Activated T-cell treated with anti-CD3 and anti-CD28 coated beads, Interleukin-2, amount 50 U/mL, for 72 hours (primary cell): ENCODE measurements around the gene USP36. TPM values are rescaled to one million over a fixed set of nuclear protein-coding genes. Genes with fewer than 3 reads are reported as not detected.

Source experiments
- ATAC-seq, 2 donors: fragments of 150-1000 bp; cut with Tn5 transposase; replicated peaks in 1 of 2; 2 replicates each; pipeline ENCODE4 v1.10.0; 2021; ENCODE audit warnings: moderate library complexity in 2 of 2, mild to moderate bottlenecking in 1 of 2
- DNase-seq, 2 donors: peaks; one replicate each; pipeline ENCODE4 v3.0.0; 2021 to 2022; ENCODE audit warnings: mixed read lengths in 1 of 2
- H3K27ac Mint-ChIP-seq: one replicate; pipeline ENCODE4 v1.8.0; 2022; ENCODE audit warnings: mild to moderate bottlenecking, moderate library complexity, mixed read lengths
- H3K27me3 Mint-ChIP-seq: one replicate; pipeline ENCODE4 v1.8.0; 2022; ENCODE audit warnings: low read depth, mixed read lengths
- H3K36me3 Mint-ChIP-seq, 2 donors: one replicate each; pipeline ENCODE4 v1.8.0; 2022; ENCODE audit warnings: mixed read lengths in 2 of 2, mild to moderate bottlenecking in 1 of 2; ENCODE audit not compliant: insufficient read depth in 2 of 2
- H3K4me1 Mint-ChIP-seq: one replicate; pipeline ENCODE4 v1.8.0; 2022; ENCODE audit warnings: low read depth, mixed read lengths
- H3K4me3 Mint-ChIP-seq, 2 donors: one replicate each; pipeline ENCODE4 v1.8.0; 2022; ENCODE audit warnings: mild to moderate bottlenecking in 2 of 2, mixed read lengths in 2 of 2, moderate library complexity in 2 of 2
- H3K9me3 Mint-ChIP-seq, 2 donors: one replicate each; pipeline ENCODE4 v1.8.0; 2022; ENCODE audit warnings: mixed read lengths in 2 of 2
- total RNA-seq, 2 donors: library from RNA; stranded (reverse); gene quantifications; one replicate each; pipeline ENCODE4 v1.2.3, GENCODE V29; 2022

The USP36 gene
- total RNA-seq, 2 donors from 2014 or later, result 113 to 124 TPM

- Mint-ChIP-seq H3K36me3 (peaks cover 2 to 7% of the 10 kb centered on the region in 2 donors), H3K9me3 (no peaks in the 10 kb centered on the region), H3K4me1 (peaks cover 47% of the 10 kb centered on the region), H3K27me3 (no peaks in the 10 kb centered on the region), H3K27ac (no peak overlapping the region), H3K4me3 (no peak overlapping the region)
- DNase-seq, result peak in 1 of 2 donors; percentile 37
- peak; percentile 20 to 28 for ATAC-seq
Observed at GRCh38 chr17:78769196-78769773, 71.3 kb downstream of the USP36 start.

GRCh38 chr17:78767806-78768205 is 72.8 kb downstream of the USP36 start:
- no peak for DNase-seq
- no peak overlapping the region for H3K4me3 Mint-ChIP-seq
- H3K27ac Mint-ChIP-seq, result no peak overlapping the region
- ATAC-seq, result no peak
- peaks cover 47% of the 10 kb centered on the region for H3K4me1 Mint-ChIP-seq
- no peaks in the 10 kb centered on the region for H3K27me3 Mint-ChIP-seq
- H3K36me3 Mint-ChIP-seq, result peaks cover 2 to 7% of the 10 kb centered on the region in 2 donors
- H3K9me3 Mint-ChIP-seq, result no peaks in the 10 kb centered on the region

- peaks cover 0 to 5% of the 10 kb centered on the region in 2 donors for H3K36me3 Mint-ChIP-seq
- no peaks in the 10 kb centered on the region for H3K27me3 Mint-ChIP-seq
- no peak overlapping the region for H3K27ac Mint-ChIP-seq
- H3K9me3 Mint-ChIP-seq, result no peaks in the 10 kb centered on the region
- ATAC-seq (peak in 1 of 2 donors; percentile 20), DNase-seq (no peak)
- peaks cover 47% of the 10 kb centered on the region for H3K4me1 Mint-ChIP-seq
- no peak overlapping the region for H3K4me3 Mint-ChIP-seq
Observed at GRCh38 chr17:78766743-78767294, 73.8 kb downstream of the USP36 start.

- Mint-ChIP-seq H3K4me1 (peaks cover 47% of the 10 kb centered on the region), H3K9me3 (no peaks in the 10 kb centered on the region), H3K27me3 (no peaks in the 10 kb centered on the region), H3K4me3 (no peak overlapping the region), H3K36me3 (peaks cover 0 to 5% of the 10 kb centered on the region in 2 donors), H3K27ac (no peak overlapping the region)
- ATAC-seq (no peak), DNase-seq (no peak)
Observed at GRCh38 chr17:78766225-78766624, 74.4 kb downstream of the USP36 start.

- Mint-ChIP-seq H3K27ac (peak overlapping the region; percentile 64), H3K4me3 (no peak overlapping the region), H3K9me3 (no peaks in the 10 kb centered on the region), H3K27me3 (no peaks in the 10 kb centered on the region), H3K4me1 (peaks cover 47% of the 10 kb centered on the region), H3K36me3 (peaks cover 0 to 4% of the 10 kb centered on the region in 2 donors)
- no peak for ATAC-seq
- DNase-seq, result no peak
Observed at GRCh38 chr17:78765821-78766220, 74.8 kb downstream of the USP36 start.

- H3K27ac Mint-ChIP-seq, result peak overlapping the region; percentile 64
- no peaks in the 10 kb centered on the region for H3K9me3 Mint-ChIP-seq
- DNase-seq (no peak), ATAC-seq (no peak)
- H3K36me3 Mint-ChIP-seq, result no peaks in the 10 kb centered on the region
- peaks cover 49% of the 10 kb centered on the region for H3K4me1 Mint-ChIP-seq
- peak overlapping the region; percentile 38 to 63 for H3K4me3 Mint-ChIP-seq
- no peaks in the 10 kb centered on the region for H3K27me3 Mint-ChIP-seq
Observed at GRCh38 chr17:78764871-78765270, 75.7 kb downstream of the USP36 start.

- H3K27ac Mint-ChIP-seq, result peak overlapping the region; percentile 66
- H3K4me3 Mint-ChIP-seq, result no peak overlapping the region
- peaks cover 0 to 1% of the 10 kb centered on the region in 2 donors for H3K36me3 Mint-ChIP-seq
- H3K9me3 Mint-ChIP-seq, result no peaks in the 10 kb centered on the region
- ATAC-seq, result no peak
- peaks cover 62% of the 10 kb centered on the region for H3K4me1 Mint-ChIP-seq
- DNase-seq, result no peak
- no peaks in the 10 kb centered on the region for H3K27me3 Mint-ChIP-seq
Observed at GRCh38 chr17:78763561-78763960, 77.1 kb downstream of the USP36 start.

GRCh38 chr17:78761789-78762406 is 78.7 kb downstream of the USP36 start:
- Mint-ChIP-seq H3K9me3 (no peaks in the 10 kb centered on the region), H3K4me3 (peak overlapping the region; percentile 46 to 77), H3K4me1 (peaks cover 78% of the 10 kb centered on the region), H3K27me3 (no peaks in the 10 kb centered on the region), H3K36me3 (peaks cover 0 to 1% of the 10 kb centered on the region in 2 donors), H3K27ac (peak overlapping the region; percentile 92)
- ATAC-seq, result peak; percentile 15 to 39
- DNase-seq, result no peak

- Mint-ChIP-seq H3K36me3 (peaks cover 0 to 1% of the 10 kb centered on the region in 2 donors), H3K27ac (peak overlapping the region; percentile 84), H3K9me3 (no peaks in the 10 kb centered on the region), H3K27me3 (no peaks in the 10 kb centered on the region), H3K4me1 (peaks cover 90% of the 10 kb centered on the region), H3K4me3 (peak overlapping the region; percentile 81 to 82)
- ATAC-seq (no peak), DNase-seq (no peak)
Observed at GRCh38 chr17:78759969-78760352, 80.7 kb downstream of the USP36 start.

GRCh38 chr17:78759203-78759968 is 81.2 kb downstream of the USP36 start:
- peak overlapping the region; percentile 84 for H3K27ac Mint-ChIP-seq
- DNase-seq (peak; percentile 75 to 78), ATAC-seq (peak; percentile 68 to 84)
- H3K4me3 Mint-ChIP-seq, result peak overlapping the region; percentile 81 to 82
- H3K27me3 Mint-ChIP-seq, result no peaks in the 10 kb centered on the region
- peaks cover 85% of the 10 kb centered on the region for H3K4me1 Mint-ChIP-seq
- H3K9me3 Mint-ChIP-seq, result no peaks in the 10 kb centered on the region
- peaks cover 0 to 1% of the 10 kb centered on the region in 2 donors for H3K36me3 Mint-ChIP-seq

- DNase-seq (peak; percentile 46 to 53), ATAC-seq (peak; percentile 53 to 57)
- Mint-ChIP-seq H3K27me3 (no peaks in the 10 kb centered on the region), H3K4me3 (peak overlapping the region; percentile 49 to 70), H3K9me3 (no peaks in the 10 kb centered on the region), H3K36me3 (peaks cover 0 to 1% of the 10 kb centered on the region in 2 donors), H3K27ac (peak overlapping the region; percentile 54), H3K4me1 (peaks cover 90% of the 10 kb centered on the region)
Observed at GRCh38 chr17:78753316-78754250, 87.0 kb downstream of the USP36 start.

GRCh38 chr17:78751447-78752161 is 89.0 kb downstream of the USP36 start:
- H3K4me1 Mint-ChIP-seq, result peaks cover 90% of the 10 kb centered on the region
- peak overlapping the region; percentile 95 for H3K27ac Mint-ChIP-seq
- no peak for DNase-seq
- no peaks in the 10 kb centered on the region for H3K9me3 Mint-ChIP-seq
- peak overlapping the region; percentile 59 to 60 for H3K4me3 Mint-ChIP-seq
- H3K36me3 Mint-ChIP-seq, result peaks cover 0 to 1% of the 10 kb centered on the region in 2 donors
- no peaks in the 10 kb centered on the region for H3K27me3 Mint-ChIP-seq
- no peak for ATAC-seq
